Skeletal muscle cell (primary cell): ENCODE results near the gene CHST11.

ENCODE experiments used
- DNase-seq: peaks from one replicate; pipeline ENCODE4 v3.0.0-alpha.2; 2010; ENCODE audit warnings: low read depth
- H3K4me3 ChIP-seq: 2 replicates; pipeline ENCODE4 v1.5.1; 2011; ENCODE audit warnings: low read depth, mild to moderate bottlenecking, control low read depth, low read length, moderate library complexity

CHST11 gene

DNA sequence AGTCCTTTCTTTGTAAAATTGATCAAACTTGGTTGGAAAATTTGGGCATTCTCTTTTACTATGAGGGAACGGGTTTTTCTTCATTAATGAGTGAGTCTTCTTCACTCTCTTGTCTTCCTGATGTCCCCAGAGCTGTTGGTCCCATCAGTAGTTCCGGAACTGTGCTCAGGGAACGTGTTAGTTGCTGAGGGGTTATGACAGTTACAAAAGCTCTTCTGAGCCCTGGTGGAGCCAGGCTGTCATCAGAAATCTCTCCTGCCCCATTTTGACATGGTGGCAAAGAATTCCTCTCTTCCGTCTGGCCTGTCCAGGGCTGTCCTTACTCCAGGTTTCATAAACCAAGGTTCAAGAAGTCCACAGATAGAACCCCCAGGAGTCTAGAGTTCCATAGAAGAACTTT, 292.8 kb downstream of the CHST11 start:
- DNase-seq = no peak
- H3K4me3 ChIP-seq = no peak overlapping the region

DNA sequence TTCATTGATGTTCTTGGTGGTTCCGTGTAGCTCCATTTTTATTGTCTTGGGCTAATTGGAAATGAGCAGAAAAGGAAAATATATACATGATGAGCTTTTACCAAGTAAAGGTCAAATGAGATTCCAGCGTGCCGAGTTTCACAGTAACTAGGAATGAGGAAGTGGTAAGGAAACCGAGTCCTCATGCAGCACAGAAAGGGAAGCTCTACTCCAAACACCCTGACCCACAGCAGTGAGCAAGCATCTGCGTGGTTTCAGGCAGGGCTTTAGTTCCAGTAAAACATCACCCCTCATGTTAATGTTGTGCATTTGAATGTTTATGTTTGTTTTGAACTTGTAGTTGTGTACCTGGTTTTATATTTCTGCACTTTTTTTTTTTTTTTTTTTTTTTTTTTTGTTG, 293.3 kb downstream of the CHST11 start:
- peak; percentile 17 for DNase-seq
- no peak overlapping the region for H3K4me3 ChIP-seq

DNA sequence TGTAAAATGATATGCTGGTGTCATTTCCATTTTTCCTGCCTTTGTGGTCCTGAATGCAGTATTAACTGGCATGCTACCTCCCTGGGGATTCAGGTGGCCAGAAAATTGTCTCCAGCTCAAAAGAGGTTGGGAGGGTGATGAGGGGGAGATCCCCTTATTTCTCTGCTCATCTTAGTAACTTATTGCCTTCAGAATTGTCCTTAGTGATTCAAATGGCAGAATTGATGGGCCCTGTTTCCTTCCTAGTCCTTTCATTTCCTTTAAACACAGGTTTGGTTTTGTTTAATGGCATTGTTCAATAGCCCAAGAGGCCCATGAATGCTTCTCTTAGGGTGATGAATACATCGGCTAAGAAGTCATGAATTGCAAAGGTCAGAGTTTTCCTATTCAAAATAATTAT, 294.4 kb downstream of the CHST11 start:
- DNase-seq = no peak
- no peak overlapping the region for H3K4me3 ChIP-seq

DNA sequence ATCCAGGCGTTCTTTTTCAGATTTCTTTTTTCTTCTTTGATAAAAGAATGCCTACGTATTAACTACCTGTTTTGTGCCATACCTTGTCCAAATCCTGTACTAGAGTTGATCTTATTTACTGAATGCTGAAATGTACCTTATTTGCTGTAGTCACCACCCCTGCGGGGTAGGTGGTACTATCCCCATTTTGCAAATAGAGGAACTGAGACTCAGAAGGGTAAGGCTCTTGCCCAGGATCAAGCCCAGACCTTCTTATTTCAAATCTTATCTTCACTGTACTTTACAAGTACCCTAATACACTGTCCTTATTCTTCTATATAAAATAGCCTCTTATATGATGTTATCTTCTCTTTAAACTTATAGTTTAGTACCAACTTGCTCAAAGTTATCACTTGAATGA, 294.8 kb downstream of the CHST11 start:
- H3K4me3 ChIP-seq = no peak overlapping the region
- DNase-seq = no peak

DNA sequence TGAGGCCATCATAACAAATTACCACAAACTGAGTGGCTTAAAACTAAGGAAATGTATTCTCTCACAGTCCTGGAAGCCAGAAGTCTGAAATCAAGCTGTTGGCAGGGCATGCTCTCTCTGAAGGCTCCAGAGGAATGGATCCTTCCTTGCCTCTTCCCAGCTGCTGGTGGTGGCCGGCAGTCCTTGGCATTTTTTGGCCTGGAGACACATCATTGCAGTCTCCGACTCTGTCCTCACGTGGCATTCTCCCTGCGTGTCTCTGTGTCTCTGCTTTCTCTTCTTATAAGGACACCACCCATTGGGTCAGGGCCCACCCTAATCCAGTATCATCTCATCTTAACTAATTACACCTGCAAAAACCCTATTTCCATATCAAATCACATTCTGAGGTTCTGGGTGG, 295.3 kb downstream of the CHST11 start:
- no peak overlapping the region for H3K4me3 ChIP-seq
- DNase-seq = no peak

DNA sequence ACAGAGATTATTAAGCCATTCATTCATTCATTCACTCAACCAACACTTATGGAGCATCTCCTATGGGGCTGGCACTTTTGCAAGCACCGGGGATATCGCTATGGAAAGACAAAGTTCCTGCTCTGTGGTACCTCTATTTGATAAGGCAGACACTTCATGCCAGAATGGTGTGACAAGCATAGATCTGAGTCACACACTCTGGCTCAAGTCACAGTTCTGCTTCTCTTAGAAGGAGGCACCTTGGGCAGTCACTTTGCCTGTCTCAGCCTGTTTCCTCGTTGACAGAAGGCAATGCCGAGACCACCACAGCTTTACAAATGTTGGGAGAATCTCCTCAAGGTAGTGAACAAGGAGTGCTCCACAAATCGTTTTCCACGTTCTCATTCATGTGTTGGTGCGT, 296.1 kb downstream of the CHST11 start:
- H3K4me3 ChIP-seq = no peak overlapping the region
- DNase-seq = no peak

DNA sequence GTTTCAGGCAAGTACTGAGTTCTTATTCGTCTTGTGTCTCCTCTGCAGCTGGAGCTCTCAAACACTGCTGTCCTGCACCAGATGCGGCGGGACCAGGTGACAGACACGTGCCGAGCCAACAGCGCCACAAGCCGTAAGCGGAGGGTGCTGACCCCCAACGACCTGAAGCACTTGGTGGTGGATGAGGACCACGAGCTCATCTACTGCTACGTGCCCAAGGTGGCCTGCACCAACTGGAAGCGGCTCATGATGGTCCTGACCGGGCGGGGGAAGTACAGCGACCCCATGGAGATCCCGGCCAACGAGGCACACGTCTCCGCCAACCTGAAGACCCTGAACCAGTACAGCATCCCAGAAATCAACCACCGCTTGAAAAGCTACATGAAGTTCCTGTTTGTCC, 300.2 kb downstream of the CHST11 start:
- no peak for DNase-seq
- no peak overlapping the region for H3K4me3 ChIP-seq

DNA sequence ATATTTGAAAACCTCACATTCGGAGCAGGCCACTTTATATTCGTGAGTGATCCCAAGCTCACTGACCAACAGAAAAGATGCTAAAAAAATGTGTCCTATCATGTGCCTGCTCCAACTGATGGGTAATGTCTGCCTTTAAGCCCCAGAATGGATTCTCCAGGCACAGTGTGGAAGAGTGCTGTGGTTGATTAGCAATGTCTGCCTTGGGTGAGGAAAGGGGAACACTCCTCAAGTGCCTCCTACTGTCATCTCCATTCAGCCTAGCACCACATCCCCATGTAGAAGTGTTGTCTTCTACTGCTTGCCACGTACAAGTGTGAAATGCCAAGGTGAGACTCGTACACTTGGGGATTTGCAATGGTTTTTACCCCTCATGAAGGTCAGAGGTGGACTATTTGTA, 302.0 kb downstream of the CHST11 start:
- no peak overlapping the region for H3K4me3 ChIP-seq
- DNase-seq = no peak

DNA sequence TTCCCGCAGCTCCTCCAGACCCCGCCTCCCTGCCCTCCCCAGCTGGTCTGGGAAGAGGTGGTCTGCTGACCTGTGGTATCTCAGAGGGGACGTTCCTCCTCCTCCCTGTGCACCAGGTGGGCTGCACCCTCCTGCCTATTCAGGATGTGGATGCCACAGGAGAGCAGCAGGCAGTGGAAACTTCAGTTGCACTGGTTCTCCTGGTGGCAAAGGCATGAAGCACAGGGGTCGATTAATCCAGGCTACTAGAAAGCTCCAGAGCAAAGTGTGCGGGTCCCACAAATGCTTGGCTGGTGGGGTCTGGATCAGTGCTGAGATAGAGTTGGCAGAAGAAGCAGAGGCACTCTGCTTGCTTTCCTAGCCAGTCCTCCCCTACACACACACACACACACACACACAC, 304.3 kb downstream of the CHST11 start:
- no peak for DNase-seq
- H3K4me3 ChIP-seq = no peak overlapping the region

DNA sequence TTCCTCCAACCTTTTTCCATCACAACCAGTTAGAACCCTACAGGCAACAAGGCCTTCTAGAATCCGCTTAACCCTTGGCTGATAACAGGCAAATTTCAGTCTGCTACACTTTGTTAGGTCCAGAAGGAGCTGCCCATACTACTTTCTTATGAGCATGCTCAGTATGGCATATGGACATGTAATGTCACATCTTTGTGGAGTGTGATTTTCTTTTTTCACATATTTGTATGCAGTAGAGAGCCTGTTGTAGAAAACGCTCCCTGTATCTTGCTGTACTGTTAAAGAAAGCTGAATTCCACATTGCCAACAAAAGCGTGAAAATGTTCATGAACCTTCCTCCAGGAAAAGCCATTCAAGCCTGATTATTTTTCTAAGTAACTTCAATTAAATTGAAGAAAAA, 304.9 kb downstream of the CHST11 start:
- no peak for DNase-seq
- H3K4me3 ChIP-seq = no peak overlapping the region

DNA sequence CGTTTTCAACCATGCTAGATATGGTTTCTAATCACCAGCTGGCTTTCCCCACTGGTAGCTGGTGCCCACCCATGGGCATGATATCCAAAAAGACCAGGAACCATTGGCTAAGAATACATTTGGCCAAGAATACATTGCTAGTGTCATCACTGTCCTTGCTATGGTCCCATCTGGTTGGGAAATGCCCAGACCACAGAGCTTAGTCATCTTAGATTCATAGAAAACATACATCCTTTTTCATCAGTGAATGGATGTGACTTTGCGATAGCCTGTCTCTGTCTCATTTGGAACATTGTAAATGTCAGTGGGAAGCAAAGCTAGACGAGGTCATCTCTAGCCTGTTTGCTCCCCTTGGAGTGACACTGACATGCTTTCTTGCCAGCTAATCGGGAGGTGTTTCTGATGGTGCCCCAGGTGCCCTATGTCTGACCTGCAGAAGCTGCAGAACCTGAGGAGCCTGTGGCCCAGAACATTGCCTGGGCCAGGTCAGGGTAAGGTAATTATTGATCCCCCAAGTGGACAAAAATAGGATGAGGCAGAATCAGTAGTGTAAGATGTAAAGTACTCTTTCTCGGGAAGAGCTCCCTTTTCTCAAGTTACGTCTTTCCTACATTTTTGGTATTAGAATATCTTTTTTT, 306.5 kb downstream of the CHST11 start:
- peak; percentile 29 for DNase-seq
- H3K4me3 ChIP-seq = no peak overlapping the region

DNA sequence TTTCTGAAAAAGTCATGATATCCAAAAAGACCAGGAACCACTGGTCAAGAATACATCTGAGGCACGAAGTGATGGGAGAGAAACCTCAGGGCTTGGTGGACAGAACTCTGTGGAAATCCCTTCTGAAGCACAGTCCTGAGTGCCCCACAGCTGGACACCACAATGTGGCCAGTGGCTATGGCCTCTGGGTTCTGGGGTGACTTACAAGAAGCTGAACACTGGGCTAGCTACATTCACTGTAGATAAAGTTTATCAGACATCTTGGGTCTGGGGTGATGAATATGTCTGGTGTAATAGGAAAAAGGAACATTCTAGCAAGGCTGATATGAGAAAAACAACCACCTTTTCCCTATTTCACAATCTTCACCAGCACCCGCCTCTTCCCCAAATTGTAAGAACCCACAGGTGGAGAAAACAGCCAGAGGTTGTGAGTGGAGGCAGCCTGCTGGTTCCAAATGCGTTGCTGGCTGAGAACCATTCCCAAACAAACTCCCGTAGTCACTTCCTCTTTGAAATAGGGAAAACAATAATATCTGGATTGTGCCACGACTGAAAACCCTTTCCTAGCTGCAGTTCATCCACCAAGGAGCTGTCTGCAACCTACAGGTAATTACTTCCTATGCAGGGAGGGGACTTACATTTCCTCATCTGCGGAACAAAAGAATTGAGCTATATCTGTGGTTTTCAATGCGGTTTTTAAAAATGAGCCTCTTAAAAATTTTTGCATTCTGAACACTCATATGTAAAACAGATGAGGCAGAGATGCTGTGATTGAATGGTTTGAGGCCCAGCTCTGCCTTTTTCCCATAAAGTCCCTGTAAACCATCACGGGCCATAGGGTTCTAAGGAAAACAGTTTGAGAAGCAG, 307.7 kb downstream of the CHST11 start:
- no peak overlapping the region for H3K4me3 ChIP-seq
- no peak for DNase-seq

DNA sequence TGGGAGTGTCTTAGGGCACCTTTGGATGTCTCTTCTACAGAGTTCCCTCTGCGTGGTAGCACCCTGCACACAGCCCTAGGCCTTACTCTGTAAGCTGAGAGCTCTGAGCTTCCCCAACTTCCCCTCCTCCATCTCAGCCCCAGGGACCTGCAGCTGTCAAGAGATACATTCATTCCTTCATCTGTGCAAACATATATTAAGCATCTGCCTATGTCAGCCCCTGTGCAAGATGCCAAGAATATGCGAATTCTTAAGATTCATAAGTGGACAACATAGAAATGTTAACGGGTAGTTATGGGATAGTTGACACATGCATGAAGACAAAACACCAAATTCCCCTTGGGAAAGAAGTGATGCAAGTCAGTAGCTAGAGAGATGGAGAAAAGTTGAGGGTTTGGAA, 310.5 kb downstream of the CHST11 start:
- DNase-seq = no peak
- H3K4me3 ChIP-seq = no peak overlapping the region

DNA sequence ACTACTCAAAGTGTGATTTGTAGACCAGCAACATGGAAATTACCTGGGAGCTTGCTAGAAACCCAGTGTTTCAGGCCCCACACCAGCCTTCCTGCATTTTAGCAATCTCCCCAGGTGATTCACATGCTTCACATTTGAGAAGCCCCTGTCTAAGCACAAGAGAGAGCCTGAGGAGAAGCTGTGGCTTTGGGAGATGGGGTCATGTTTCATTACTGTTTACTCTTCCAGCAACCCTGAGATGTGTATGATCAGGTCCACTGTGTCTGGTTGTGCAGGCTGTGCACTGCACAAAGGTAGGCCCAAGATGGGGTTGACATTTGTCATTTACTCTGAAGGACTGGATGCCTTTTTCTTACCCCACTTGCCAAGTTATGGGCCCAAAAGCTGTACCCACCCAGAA, 311.3 kb downstream of the CHST11 start:
- no peak for DNase-seq
- no peak overlapping the region for H3K4me3 ChIP-seq

DNA sequence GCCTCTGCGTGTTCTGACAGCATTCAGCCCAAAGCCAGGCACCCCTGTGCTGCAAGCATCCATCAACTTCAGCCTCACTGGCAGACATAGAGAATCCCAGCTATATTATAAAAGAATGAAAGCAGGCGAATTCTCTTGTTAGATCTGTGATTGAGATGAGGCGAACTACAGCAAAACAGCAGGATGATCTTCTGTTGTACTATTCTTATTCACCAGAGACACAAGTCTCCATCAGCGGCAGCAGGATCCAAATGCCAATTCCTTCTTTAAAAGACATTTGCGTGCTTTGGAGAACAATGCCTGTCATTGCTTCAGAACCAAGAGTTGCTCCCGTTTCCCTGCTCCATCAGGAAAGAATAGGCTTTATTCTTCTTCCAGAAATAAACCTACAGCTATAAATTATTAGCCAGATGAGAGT, 312.4 kb downstream of the CHST11 start:
- H3K4me3 ChIP-seq = no peak overlapping the region
- no peak for DNase-seq

DNA sequence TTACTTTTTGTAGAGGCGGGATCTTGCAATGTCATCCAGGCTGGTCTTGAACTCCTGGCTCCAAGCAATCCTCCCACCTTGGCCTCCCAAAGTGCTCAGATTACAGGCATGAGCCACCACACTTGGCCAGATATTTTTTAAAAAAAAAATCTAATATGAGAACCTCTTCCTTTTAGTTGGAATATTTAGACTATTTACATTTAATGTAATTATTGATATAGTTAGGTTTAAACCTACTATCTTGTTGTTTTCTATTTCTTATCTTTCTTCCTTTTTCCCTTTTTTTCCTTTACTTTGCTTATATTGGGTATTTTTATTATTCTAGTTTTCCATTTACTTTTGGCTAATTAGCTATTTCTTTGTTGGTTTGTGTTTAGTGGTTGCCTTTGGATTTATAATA, 315.6 kb downstream of the CHST11 start:
- DNase-seq = no peak
- no peak overlapping the region for H3K4me3 ChIP-seq

DNA sequence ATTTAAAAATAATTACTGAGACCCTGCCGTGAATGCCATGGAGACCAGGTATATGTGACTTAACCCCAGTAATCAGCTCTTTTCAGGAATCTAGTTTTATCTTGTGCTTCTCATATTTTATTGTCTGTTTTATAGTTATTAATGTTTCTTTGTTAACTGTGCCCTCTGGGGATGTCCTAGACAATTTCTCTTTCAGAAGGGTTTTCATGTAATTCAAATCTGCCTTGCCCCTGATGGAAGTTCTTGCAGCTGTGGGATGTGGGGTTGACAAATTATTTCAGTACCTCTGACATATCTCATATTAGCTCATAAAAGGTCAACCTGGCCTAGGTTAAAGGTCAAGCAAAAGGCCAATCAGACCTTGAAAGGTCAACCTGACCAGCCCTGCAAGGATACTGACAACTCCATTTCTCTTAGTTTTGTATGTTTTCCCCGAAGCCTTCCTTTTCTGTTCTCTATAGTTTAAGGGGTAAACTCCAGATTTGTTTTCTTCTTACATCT, 319.0 kb downstream of the CHST11 start:
- DNase-seq = no peak

DNA sequence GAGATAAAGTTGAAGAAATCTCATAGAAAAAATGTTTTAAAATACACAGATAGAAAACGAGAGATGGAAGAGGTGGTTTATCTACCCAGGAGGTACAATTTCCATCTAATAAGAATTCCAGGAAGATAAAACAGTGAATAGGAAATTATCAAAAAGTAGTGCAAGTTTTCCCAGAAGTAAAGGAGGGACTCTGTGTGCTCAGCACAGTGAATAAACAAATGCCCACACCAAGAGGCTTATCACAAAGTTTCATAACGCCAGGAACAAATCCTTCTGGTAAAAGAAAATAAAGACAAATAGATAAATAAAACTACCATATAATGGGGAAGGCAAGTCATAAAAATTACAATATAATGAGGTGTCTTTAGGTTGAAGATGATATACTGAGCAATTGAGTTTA, 322.4 kb downstream of the CHST11 start:
- no peak for DNase-seq
- H3K4me3 ChIP-seq = no peak overlapping the region

More for the DNA sequence above, 319.0 kb downstream of the CHST11 start:
- no peak overlapping the region for H3K4me3 ChIP-seq

DNA sequence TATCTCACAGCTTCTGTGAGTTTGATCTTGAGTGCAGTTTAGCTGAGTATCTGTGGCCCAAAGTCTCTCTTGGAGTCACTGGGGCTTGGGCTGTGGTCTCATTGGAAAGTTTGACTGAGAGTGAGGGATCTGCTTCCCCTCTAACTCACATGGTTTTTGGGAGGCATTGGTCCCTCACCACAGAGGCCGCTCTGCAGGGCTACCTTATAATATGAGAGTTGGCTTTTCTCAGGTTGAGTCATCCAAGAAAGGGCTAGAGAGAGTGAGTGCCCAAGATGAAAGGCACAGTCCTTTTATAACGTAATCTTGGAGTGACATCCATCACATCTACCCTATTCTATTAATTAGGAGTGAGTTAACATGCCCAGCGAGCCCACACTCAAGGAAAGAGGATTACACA, 325.5 kb downstream of the CHST11 start:
- no peak overlapping the region for H3K4me3 ChIP-seq
- DNase-seq = no peak

DNA sequence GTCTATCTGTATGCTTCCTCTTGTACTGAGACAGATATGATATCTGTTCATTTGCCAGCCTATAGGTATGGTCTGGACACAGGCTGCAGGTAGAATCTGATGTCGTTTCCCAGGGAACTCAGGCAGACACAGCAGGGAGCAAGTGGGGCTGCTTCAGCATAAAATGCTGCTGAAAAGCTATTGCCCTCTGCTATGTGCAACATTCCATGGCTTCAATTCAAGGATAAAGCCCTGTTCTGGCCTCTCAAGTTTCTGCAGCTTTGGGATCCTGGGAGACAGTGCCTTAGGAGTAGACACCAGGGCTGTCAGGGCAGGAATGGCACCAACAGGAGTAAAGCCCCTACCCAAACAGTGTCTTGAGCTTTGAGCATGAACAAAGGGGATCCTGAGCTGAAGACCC, 327.8 kb downstream of the CHST11 start:
- no peak for DNase-seq
- H3K4me3 ChIP-seq = no peak overlapping the region

DNA sequence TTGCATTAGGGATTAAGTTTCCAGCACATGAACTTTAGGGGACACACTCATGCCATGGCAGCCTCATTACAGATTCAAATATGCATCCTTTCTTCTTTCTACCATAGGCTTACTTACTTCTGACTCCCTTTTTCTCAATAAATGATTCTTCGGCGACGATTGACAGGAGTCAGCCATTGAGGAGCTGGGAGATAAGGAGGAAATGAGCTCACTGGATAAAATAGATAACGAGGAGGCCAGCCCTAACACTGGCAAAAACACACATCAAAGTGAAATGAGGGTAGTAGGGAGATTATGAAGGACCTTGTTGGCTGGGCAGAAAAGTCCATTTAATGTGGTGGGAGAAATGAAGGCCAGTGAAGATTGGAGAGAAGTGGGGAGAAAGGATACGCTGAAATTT, 329.1 kb downstream of the CHST11 start:
- no peak overlapping the region for H3K4me3 ChIP-seq
- no peak for DNase-seq
